ENCODE results near the gene NXT1. TPM values are rescaled to one million over a fixed set of nuclear protein-coding genes. Genes with fewer than 3 reads are reported as not detected.

Gene NXT1
- total RNA-seq: 10 to 100 TPM; 14.6 to 35.8 (median 22.6) TPM
- polyA plus RNA-seq: 10 to 100 TPM; 19.7 to 37.4 (median 33.5) TPM
- long read RNA-seq, donor 1, transcript NXT1-201 (2 exons, 1,123 nt): major isoform, 19 of 19 reads
- long read RNA-seq, donor 1, partial matches to known transcripts: 0 of 19 reads
- long read RNA-seq, donor 1, other reads (novel, unspliced or antisense): 0 of 19 reads
- long read RNA-seq, donor 2, transcript NXT1-201 (2 exons, 1,123 nt): major isoform, 13 of 13 reads
- long read RNA-seq, donor 2, partial matches to known transcripts: 0 of 13 reads
- long read RNA-seq, donor 2, other reads (novel, unspliced or antisense): 0 of 13 reads

- 0 to 1% (median 0%) methylated on average over 39 to 65 of the region's 65 CpGs for WGBS, 5 donors
- intact Hi-C loops (cut with DNase I; ENCODE audit: low total_unique reads): no loop called here
- H3K4me3 ChIP-seq: peak within 1 kb of the TSS; percentile 89 to 97 (median 94)
- no peaks in the 10 kb centered on the region for H3K27me3 ChIP-seq (replicated peaks in 1 of 7)
- peak within 1 kb of the TSS; percentile 96 to 99 (median 99) for H3K27ac ChIP-seq
- peaks cover 0 to 17% (median 15%) of the 10 kb centered on the region in 6 donors for H3K36me3 ChIP-seq
- no peaks in the 10 kb centered on the region for H3K9me3 ChIP-seq
- TF ChIP-seq POLR2A (IDR thresholded peaks at IDR 0.05) (peak; percentile 11 to 79 (median 74)), CTCF (IDR thresholded peaks at IDR 0.05 in 8 of 11, conservative IDR thresholded peaks at IDR 0.05 in 3 of 11) (peak in 5 of 11 experiments; percentile 3 to 33 (median 22)), POLR2AphosphoS5 (IDR thresholded peaks at IDR 0.05) (peak; percentile 95 to 98 (median 98))
- DNase-seq: peak; percentile 98
- H3K4me1 ChIP-seq: peaks cover 16 to 40% (median 29%) of the 10 kb centered on the region in 6 donors
Observed at GRCh38 chr20:23350196-23350903, at the start of gene NXT1. Gene NXT1 (plus strand): TSS chr20:23350791. CDS start chr20:23354042, 3,251 bp downstream.

GRCh38 chr20:23301436-23302050, 49.0 kb upstream of the NXT1 start:
- Histone ChIP-seq H3K9me3 (no peaks in the 10 kb centered on the region), H3K4me1 (no peaks in the 10 kb centered on the region), H3K36me3 (no peaks in the 10 kb centered on the region), H3K27ac (no peak overlapping the region), H3K4me3 (no peak overlapping the region), H3K27me3 (replicated peaks in 1 of 7) (peaks cover 0 to 10% (median 0%) of the 10 kb centered on the region in 7 donors)
- intact Hi-C loops (cut with DNase I; ENCODE audit: low total_unique reads): no loop called here
- no peak for DNase-seq
- WGBS, 5 donors: 85 to 93% (median 90%) methylated on average over 6 to 12 of the region's 12 CpGs
- TF ChIP-seq CTCF (IDR thresholded peaks at IDR 0.05 in 8 of 11, conservative IDR thresholded peaks at IDR 0.05 in 3 of 11): no peak
- no peak for TF ChIP-seq POLR2AphosphoS5 (IDR thresholded peaks at IDR 0.05)

- Histone ChIP-seq H3K4me1 (no peaks in the 10 kb centered on the region), H3K9me3 (no peaks in the 10 kb centered on the region), H3K4me3 (no peak overlapping the region), H3K27ac (no peak overlapping the region), H3K27me3 (replicated peaks in 1 of 7) (peaks cover 0 to 7% (median 0%) of the 10 kb centered on the region in 7 donors), H3K36me3 (no peaks in the 10 kb centered on the region)
- intact Hi-C loops (cut with DNase I; ENCODE audit: low total_unique reads): no loop called here
- whole genome bisulfite sequencing, 5 donors: 88 to 95% (median 92%) methylated on average over 6 of the region's 6 CpGs
- TF ChIP-seq POLR2A (IDR thresholded peaks at IDR 0.05) (no peak), CTCF (IDR thresholded peaks at IDR 0.05 in 8 of 11, conservative IDR thresholded peaks at IDR 0.05 in 3 of 11) (no peak), POLR2AphosphoS5 (IDR thresholded peaks at IDR 0.05) (no peak)
- DNase-seq: no peak
Observed at GRCh38 chr20:23302386-23302785, 48.2 kb upstream of the NXT1 start.
